ENCODE measurements around the gene TLE3. TPM values are rescaled to one million over a fixed set of nuclear protein-coding genes. Genes with fewer than 3 reads are reported as not detected.

Gene TLE3
- total and polyA plus RNA-seq, 9 donors, result 17.5 to 70.8 (median 58.9) TPM

DNA sequence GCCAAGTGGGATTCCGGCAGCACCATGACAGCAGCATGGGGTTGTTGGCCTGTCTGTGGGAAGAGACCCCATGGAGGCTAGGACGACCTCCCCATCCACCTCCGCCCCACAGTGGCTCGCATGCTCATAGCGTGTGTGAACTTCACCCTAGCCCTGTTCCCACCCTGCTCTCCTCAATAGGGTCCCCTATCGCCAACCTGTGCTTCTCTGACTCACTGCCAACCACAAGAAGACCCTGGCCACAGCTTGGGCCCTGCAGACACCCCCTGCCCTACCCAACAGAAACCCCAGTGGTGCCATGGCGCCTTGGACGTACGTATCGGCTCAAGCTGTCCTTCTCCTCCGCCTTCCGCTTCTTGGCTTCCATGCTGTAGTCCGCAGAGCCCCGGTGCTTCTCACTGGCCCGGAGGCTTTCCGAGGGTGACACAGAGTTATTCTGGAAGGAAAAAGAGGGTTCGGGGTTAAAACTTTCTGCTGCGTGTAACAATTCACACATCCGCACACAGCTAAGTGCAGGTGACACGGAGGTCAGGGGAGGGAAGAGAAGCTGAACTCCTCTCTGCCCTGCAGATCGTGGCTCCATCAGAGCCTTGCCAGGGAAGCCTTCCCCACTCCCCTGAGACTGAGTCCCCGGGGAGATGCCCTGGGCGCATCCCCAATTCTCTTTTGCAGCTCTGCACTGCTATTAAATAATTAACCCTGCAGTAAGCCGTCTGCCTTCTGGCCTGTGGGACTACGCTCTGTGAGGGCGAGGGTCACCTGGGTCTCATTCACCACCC is 37.3 kb downstream of the TLE3 start:
- DNase-seq, result peak in 1 of 5 donors; percentile 27
- intact Hi-C loops (cut with DNase I), result loop anchor here in 1 of 4 donors (10.0 kb wide), 2 partner anchors 204 to 586 kb away; no protein-coding TSS in a partner anchor
- Histone ChIP-seq H3K36me3 (no peaks in the 10 kb centered on the region), H3K9me3 (no peaks in the 10 kb centered on the region), H3K27me3 (no peaks in the 10 kb centered on the region), H3K4me1 (ENCODE audit: insufficient read depth) (peaks cover 8% of the 10 kb centered on the region), H3K4me3 (no peak overlapping the region), H3K27ac (no peak overlapping the region)
- TF ChIP-seq, protein P1, sequence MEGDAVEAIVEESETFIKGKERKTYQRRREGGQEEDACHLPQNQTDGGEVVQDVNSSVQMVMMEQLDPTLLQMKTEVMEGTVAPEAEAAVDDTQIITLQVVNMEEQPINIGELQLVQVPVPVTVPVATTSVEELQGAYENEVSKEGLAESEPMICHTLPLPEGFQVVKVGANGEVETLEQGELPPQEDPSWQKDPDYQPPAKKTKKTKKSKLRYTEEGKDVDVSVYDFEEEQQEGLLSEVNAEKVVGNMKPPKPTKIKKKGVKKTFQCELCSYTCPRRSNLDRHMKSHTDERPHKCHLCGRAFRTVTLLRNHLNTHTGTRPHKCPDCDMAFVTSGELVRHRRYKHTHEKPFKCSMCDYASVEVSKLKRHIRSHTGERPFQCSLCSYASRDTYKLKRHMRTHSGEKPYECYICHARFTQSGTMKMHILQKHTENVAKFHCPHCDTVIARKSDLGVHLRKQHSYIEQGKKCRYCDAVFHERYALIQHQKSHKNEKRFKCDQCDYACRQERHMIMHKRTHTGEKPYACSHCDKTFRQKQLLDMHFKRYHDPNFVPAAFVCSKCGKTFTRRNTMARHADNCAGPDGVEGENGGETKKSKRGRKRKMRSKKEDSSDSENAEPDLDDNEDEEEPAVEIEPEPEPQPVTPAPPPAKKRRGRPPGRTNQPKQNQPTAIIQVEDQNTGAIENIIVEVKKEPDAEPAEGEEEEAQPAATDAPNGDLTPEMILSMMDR (IDR thresholded peaks at IDR 0.05), result no peak
- no peak for TF ChIP-seq EP300 (IDR thresholded peaks at IDR 0.05)
- TF ChIP-seq POLR2A (IDR thresholded peaks at IDR 0.05), result no peak
- WGBS, 3 donors, result 91 to 93% (median 92%) methylated on average over 26 of the region's 26 CpGs

- DNase-seq, result peak in 1 of 5 donors; percentile 21
- intact Hi-C loops (cut with DNase I), result loop anchor here in 1 of 4 donors (10.0 kb wide), 2 partner anchors 205 to 585 kb away; no protein-coding TSS in a partner anchor
- WGBS, 3 donors, result 91 to 98% (median 96%) methylated on average over 8 of the region's 8 CpGs
- H3K4me3 ChIP-seq, result no peak overlapping the region
- H3K4me1 ChIP-seq (ENCODE audit: insufficient read depth), result peaks cover 8% of the 10 kb centered on the region
- H3K27ac ChIP-seq, result no peak overlapping the region
- no peaks in the 10 kb centered on the region for H3K36me3 ChIP-seq
- no peaks in the 10 kb centered on the region for H3K9me3 ChIP-seq
- TF ChIP-seq EP300 (IDR thresholded peaks at IDR 0.05), result no peak
- no peak for TF ChIP-seq POLR2A (IDR thresholded peaks at IDR 0.05)
- TF ChIP-seq, protein P1 (IDR thresholded peaks at IDR 0.05), result no peak
- H3K27me3 ChIP-seq, result no peaks in the 10 kb centered on the region
Observed at GRCh38 chr15:70059476-70060213, 38.1 kb downstream of the TLE3 start.

DNA sequence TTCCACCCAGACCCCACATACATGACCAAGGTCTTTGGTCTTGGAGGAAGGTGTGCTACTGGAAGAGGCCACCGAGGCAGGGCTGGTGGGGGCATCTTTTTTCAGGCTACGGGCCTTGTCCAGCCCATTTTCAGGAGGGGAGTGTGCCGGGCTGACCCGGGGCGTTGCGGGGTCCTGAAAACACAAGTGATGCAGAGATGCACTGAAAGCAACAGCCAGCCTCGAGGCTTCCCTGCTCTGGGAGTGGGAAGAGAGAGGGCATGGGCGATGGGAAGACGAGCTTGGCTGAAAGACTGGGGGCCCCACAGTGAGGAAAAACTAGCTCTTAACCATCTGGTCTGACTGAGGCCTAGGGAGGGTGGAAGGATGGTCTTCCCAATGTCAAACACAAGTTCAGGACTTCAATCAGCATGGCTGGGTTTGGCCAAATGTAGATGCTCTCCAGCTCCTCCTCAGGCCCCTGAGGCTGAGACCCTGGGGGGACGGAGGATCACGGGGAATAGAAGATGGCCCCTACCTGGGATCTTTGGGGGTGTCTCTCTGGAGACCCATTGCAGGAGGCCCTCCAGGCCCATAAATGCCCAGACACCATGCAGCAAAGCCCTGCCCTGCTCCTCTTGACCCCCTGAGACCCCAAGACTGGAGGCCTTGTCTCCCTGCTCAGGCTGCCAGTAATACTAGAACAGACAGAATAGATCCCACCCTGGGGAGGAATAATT is 38.9 kb downstream of the TLE3 start:
- no peaks in the 10 kb centered on the region for H3K9me3 ChIP-seq
- no peak overlapping the region for H3K27ac ChIP-seq
- peaks cover 8% of the 10 kb centered on the region for H3K4me1 ChIP-seq (ENCODE audit: insufficient read depth)
- H3K27me3 ChIP-seq, result no peaks in the 10 kb centered on the region
- H3K4me3 ChIP-seq, result no peak overlapping the region
- intact Hi-C loops (cut with DNase I), result no loop called here
- peak in 2 of 5 donors; percentile 4 to 7 for DNase-seq
- WGBS, 3 donors, result 96 to 98% (median 96%) methylated on average over 11 of the region's 11 CpGs
- no peaks in the 10 kb centered on the region for H3K36me3 ChIP-seq
- TF ChIP-seq, protein P1 (IDR thresholded peaks at IDR 0.05), result no peak
- no peak for TF ChIP-seq EP300 (IDR thresholded peaks at IDR 0.05)
- TF ChIP-seq POLR2A (IDR thresholded peaks at IDR 0.05), result no peak

DNA sequence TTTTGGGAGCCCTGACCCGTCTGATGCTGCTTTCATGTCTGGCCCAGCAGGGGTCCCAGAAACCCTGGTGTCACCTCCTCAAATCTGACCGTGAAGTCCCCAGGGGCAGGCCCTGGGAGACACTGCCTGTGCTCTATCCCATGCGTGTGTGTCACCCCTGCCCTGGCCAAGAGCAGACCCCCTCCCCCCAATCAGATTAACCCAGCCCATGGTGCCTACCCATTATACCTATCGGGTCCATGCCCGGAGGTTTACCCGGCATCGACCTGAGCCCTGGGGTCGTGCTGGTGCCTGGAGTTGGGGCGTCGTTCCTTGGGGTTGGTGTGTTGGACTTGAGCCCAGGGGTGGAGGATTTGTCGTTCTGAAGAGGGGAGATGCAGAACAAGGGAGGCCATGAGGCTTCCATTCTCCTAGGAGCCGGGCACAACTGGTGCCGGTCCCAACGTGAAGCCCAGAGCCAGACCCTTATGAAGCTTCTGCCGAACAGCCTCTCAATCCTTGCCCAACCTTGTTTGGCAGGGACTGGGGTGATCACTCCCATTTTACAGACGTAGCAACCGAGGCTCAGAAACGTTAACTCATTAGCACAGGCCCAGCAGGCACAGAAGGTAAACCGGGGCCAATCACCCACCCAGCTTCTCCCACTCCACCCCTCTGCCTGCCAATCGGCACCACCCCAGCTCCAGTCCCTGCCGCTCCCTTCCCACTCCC is 39.6 kb downstream of the TLE3 start:
- H3K36me3 ChIP-seq, result no peaks in the 10 kb centered on the region
- H3K4me3 ChIP-seq, result no peak overlapping the region
- H3K27me3 ChIP-seq, result no peaks in the 10 kb centered on the region
- TF ChIP-seq POLR2A (IDR thresholded peaks at IDR 0.05) (no peak), EP300 (IDR thresholded peaks at IDR 0.05) (no peak)
- TF ChIP-seq, protein P1 (IDR thresholded peaks at IDR 0.05), result no peak
- DNase-seq, result peak in 3 of 5 donors; percentile 10 to 28 (median 19)
- intact Hi-C loops (cut with DNase I), result no loop called here
- no peaks in the 10 kb centered on the region for H3K9me3 ChIP-seq
- 93 to 96% (median 95%) methylated on average over 21 of the region's 21 CpGs for WGBS, 3 donors
- H3K27ac ChIP-seq, result no peak overlapping the region
- peaks cover 8% of the 10 kb centered on the region for H3K4me1 ChIP-seq (ENCODE audit: insufficient read depth)
